Activated T-helper 1 cell treated with Interleukin-2 at 50 U/mL for 16 hours (primary cell): ENCODE results near the gene SLC24A3.

Source experiments
- DNase-seq: peaks from one replicate; pipeline ENCODE4 v3.0.0-alpha.2; 2020; ENCODE audit warnings: low read depth

SLC24A3 gene

GRCh38 chr20:19341348-19342053 is 129.1 kb downstream of the SLC24A3 start:
- no peak for DNase-seq

GRCh38 chr20:19344341-19344740 is 131.9 kb downstream of the SLC24A3 start:
- no peak for DNase-seq

- no peak for DNase-seq
Measured at GRCh38 chr20:19347943-19348456, 135.6 kb downstream of the SLC24A3 start.

GRCh38 chr20:19348582-19348981 is 136.1 kb downstream of the SLC24A3 start:
- no peak for DNase-seq

GRCh38 chr20:19349879-19350278 is 137.4 kb downstream of the SLC24A3 start:
- DNase-seq: no peak

- DNase-seq: no peak
Measured at GRCh38 chr20:19351542-19351941, 139.1 kb downstream of the SLC24A3 start.

GRCh38 chr20:19354950-19355349 is 142.5 kb downstream of the SLC24A3 start:
- DNase-seq: no peak

- DNase-seq: no peak
Measured at GRCh38 chr20:19361790-19362189, 149.3 kb downstream of the SLC24A3 start.

- DNase-seq: no peak
Measured at GRCh38 chr20:19363476-19363875, 151.0 kb downstream of the SLC24A3 start.

- DNase-seq: no peak
Measured at GRCh38 chr20:19367591-19367990, 155.1 kb downstream of the SLC24A3 start.

GRCh38 chr20:19368351-19368750 is 155.9 kb downstream of the SLC24A3 start:
- DNase-seq: no peak

GRCh38 chr20:19370076-19371075 is 157.9 kb downstream of the SLC24A3 start:
- no peak for DNase-seq

- DNase-seq: no peak
Measured at GRCh38 chr20:19371112-19371511, 158.7 kb downstream of the SLC24A3 start.

- DNase-seq: no peak
Measured at GRCh38 chr20:19374216-19374615, 161.8 kb downstream of the SLC24A3 start.

GRCh38 chr20:19375395-19375794 is 163.0 kb downstream of the SLC24A3 start:
- DNase-seq: no peak

- DNase-seq: no peak
Measured at GRCh38 chr20:19375801-19376200, 163.4 kb downstream of the SLC24A3 start.

GRCh38 chr20:19376451-19377229 is 164.2 kb downstream of the SLC24A3 start:
- no peak for DNase-seq

GRCh38 chr20:19378058-19378457 is 165.6 kb downstream of the SLC24A3 start:
- no peak for DNase-seq

GRCh38 chr20:19380211-19380610 is 167.8 kb downstream of the SLC24A3 start:
- DNase-seq: no peak

- no peak for DNase-seq
Measured at GRCh38 chr20:19381947-19382346, 169.5 kb downstream of the SLC24A3 start.

GRCh38 chr20:19382386-19383340 is 170.2 kb downstream of the SLC24A3 start:
- DNase-seq: no peak
